ENCODE data around the gene DOCK1.
"Not testable (repeated sequence)": the region's sequence is repeated elsewhere in the genome, so short reads cannot be mapped to it uniquely, and the experiment has no call there.

The DOCK1 gene

GRCh38 chr10:126904818-126905701 is at the start of gene DOCK1:
DOCK1 (plus strand) TSS chr10:126905428; CDS start chr10:126905518, 90 bp downstream.
- DNase-seq (ENCODE audit: low read depth) = no peak

DNA sequence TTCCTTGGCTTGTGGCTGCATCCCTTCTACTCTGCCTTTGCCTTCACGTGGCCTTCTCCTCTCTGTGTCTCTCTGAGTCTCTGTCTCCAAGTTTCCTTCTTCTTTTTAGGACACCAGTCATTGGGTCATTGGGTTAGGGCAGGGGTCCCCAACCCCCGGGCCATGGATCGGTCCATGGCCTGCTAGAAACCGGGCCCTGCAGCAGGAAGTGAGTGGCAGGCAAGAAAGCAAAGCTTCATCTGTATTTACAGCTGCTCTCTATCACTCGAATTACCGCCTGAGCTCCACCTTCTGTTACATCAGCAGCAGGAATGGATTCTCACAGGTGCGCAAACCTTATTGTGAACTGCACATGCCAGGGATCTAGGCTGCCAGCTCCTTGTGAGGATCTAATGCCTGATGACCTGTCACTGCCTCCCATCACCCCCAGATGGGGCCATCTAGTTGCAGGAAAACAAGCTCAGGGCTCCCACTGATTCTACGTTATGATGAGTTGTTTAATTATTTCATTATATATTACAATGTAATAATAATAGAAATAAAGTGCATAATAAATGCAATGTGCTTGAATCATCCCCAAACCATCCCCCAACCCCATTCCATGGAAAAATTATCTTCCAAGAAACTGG is 47.9 kb upstream of the DOCK1 start:
- no peak for DNase-seq (ENCODE audit: low read depth)

- DNase-seq (ENCODE audit: low read depth) = peak; percentile 80
Measured at GRCh38 chr10:126867567-126868365, 37.5 kb upstream of the DOCK1 start.

GRCh38 chr10:126868371-126868770 is 36.9 kb upstream of the DOCK1 start:
- no peak for DNase-seq (ENCODE audit: low read depth)

DNA sequence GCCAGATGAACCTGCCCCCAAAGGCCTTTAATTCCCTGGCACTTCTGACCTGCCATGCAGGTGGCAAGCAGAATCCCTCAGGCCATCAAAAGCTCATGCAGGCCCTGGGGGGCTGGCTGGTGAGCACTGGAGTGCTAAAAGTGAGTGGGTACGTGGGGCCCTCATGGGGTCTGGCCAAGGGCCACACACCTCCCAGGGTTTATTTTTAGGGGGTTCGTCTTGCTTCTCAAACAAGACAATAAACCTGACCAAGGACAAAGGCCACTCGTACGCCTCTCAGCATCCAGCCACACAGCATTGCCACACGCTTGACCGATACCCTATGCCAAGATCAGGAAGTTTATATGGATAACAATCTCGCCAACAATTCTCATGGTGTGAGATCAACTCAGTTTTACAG is 33.1 kb upstream of the DOCK1 start:
- no peak for DNase-seq (ENCODE audit: low read depth)

DNA sequence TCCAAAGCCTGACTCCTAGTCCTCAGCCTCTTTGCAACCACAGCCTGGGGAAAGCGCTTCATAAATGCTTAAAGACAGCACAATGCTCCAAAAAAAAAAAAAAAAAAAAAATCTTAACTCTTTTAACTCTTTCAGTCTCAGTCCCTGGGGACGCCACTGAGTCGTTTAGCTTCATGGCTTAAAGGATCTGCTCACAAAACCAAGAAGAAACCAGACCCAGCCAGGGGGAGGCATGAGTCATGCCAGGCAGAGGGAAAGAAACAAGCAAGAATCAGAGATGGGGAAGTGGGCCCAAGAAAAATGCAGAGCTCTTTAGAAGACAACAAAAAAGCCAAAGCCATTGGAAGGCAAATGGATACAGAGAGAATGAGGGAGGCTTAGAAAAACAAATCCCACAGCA is 32.5 kb upstream of the DOCK1 start:
- DNase-seq (ENCODE audit: low read depth) = no peak

- DNase-seq (ENCODE audit: low read depth) = no peak
Measured at GRCh38 chr10:126876456-126876855, 28.8 kb upstream of the DOCK1 start.

DNA sequence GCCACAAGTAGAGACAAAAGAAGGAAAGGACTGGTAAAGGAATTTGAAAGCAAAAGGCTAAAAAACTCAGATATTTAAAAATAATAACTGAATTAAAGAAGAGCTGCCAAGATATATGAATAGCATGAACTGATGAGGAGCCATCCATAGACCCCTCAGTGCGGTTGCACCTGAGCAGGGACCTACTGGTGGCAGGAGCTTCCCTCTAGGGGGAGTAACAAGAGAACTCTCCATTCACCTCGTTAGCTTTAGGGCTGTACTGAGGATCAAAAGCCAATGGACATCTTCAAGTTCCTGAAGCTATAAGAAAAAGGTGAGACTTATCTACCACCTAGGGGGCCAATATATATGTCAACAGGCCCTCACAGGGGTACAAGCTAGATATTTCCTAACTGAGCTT is 27.8 kb upstream of the DOCK1 start:
- DNase-seq (ENCODE audit: low read depth) = no peak

- no peak for DNase-seq (ENCODE audit: low read depth)
Measured at GRCh38 chr10:126878594-126878993, 26.6 kb upstream of the DOCK1 start.

GRCh38 chr10:126880926-126881325 is 24.3 kb upstream of the DOCK1 start:
- DNase-seq (ENCODE audit: low read depth) = no peak

GRCh38 chr10:126882055-126882454 is 23.2 kb upstream of the DOCK1 start:
- not testable (repeated sequence) for DNase-seq (ENCODE audit: low read depth)

DNA sequence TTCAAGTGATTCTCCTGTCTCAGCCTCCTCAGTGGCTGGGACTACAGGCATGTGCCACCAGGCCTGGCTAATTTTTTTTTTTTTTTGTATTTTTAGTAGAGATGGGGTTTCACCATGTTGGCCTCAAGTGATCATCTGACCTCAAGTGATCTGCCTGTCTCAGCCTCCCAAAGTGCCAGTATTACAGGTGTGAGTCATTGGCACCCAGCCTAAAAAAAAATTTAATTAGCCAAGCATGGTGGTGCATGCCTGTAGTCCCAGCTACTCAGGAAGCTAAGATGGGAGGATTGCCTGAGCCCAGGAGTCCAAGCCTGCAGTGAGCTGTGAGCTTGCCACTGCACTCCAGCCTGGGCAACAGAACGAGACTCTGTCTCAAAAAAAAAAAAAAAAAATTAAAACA is 16.8 kb upstream of the DOCK1 start:
- DNase-seq (ENCODE audit: low read depth) = not testable (repeated sequence)

GRCh38 chr10:126889421-126889820 is 15.8 kb upstream of the DOCK1 start:
- DNase-seq (ENCODE audit: low read depth) = no peak

DNA sequence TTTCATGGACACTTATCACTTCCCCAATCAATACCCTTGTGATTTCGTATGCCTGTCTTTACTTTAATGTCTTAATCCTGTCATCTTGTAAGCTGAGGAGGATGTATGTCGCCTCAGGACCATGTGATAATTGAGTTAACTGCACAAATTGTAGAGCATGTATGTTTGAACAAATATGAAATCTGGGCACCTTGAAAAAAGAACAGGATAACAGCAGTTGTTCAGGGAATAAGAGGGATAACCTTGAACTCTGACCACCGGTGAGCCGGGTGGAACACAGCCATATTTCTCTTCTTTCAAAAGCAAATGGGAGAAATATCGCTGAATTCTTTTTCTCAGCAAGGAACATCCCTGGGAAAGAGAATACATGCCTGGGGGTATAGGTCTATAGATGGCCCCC is 14.4 kb upstream of the DOCK1 start:
- not testable (repeated sequence) for DNase-seq (ENCODE audit: low read depth)

DNA sequence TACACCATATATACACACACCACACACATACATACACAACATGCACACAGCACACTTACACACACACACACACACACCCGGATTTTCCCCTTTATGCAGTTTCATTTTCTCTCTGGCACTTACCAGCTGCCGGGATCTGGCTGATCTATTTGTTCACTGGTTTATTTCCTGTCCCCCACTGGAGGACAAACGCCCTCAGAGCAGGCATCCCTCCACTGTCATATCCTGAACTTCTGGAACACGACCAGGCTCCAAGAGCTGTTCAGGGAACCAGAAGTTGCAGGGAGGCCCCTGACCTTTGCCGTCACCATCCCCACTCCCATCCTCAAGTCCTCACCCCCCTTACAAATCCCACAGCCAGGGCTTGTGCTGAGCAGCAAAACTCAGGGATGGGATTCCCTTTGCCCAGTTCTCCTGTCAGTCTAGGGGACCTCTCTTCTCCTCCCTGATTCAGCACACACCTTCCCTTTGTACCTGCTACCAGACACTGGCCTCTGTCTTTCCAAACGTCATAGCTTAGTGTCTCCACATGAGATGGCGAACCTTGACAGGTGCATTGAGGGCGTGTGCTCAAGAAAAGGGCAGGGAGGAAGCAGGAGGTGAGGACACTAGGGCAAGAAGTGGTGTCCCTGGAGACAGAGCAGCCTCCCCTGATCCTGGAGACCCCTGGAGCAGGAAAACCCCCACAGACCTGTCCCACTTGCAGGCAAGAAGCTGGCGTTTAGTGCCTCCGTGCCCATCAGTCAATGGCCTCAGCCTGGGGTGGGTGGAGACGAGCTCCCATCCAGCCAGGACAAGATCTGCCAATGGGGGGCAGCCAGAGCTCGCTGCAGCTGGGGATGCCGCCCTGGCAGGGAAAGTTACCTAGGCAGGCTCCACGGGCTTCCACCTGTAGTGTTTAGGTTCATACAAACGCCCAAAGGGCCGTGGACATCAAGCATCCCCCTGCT is 12.7 kb upstream of the DOCK1 start:
- DNase-seq (ENCODE audit: low read depth) = no peak

- DNase-seq (ENCODE audit: low read depth) = no peak
Measured at GRCh38 chr10:126893206-126893605, 12.0 kb upstream of the DOCK1 start.

DNA sequence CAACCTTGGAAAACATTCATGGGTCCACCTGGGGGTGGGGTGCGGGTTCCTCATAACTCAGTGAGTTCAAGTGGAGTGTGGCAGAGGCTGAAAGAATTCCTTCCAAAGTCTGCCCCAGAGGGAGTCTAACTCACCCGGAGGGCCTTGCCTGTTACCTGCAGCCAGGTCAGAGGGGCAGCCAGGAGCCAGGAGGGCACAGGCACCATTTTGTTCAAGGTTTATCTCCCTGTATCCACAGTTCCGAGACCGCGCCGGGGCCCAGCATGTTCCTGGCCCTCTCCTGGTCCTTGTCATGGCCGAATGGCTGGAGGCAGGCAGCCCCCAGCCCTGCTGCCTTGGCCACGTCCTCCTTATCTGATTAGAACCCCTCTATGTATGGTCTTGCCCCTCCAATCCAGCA is 11.4 kb upstream of the DOCK1 start:
- no peak for DNase-seq (ENCODE audit: low read depth)

GRCh38 chr10:126895214-126895781 is 9.9 kb upstream of the DOCK1 start:
- no peak for DNase-seq (ENCODE audit: low read depth)

DNA sequence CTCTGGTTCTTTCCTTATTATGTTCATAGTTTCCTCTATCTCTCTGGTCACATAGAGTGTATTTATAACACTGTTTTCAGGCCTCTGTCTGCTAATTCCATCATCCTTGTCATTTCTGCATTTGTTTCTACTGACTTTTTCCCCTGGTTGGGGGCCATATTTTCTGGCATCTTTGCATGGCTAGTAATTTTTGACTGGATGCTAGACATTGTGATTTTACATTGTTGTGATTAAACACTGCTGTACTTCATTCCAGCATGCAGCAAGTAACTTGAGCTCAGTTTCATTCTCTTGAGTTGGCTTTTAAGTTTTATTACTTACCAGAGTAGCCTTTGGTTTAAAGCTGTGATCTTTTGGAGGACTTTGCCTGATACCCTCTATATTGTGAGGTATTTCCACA is 6.8 kb upstream of the DOCK1 start:
- no peak for DNase-seq (ENCODE audit: low read depth)

GRCh38 chr10:126899529-126899928 is 5.7 kb upstream of the DOCK1 start:
- not testable (repeated sequence) for DNase-seq (ENCODE audit: low read depth)

DNA sequence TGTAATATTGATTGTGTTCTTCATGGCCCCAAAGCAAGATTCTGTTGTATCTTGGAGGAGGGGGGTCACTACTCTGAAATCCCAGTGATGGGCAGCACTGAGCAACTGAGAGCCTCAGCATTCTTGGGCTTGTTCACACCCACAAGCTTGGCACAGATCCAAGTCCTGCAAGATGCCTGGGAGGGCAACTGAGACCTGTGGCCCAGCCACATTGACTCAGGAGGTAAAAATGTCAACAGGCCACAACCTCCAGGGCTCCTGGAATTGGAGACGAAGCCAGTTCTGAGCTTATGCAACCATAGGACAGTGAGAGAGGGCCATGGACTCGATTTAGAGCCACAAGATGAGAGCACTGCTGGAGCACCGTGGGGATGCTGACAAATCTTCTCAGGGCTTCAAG is 3.1 kb upstream of the DOCK1 start:
- DNase-seq (ENCODE audit: low read depth) = peak; percentile 81

Measured in HS-27A (cell line).